NCI-H1105 (cell line): ENCODE data around the gene DYDC1.
"Not testable (repeated sequence)": the region's sequence is repeated elsewhere in the genome, so short reads cannot be mapped to it uniquely, and the experiment has no call there.

ENCODE experiments used
- DNase-seq: peaks from one replicate; lab custom pipeline; 2025; lab: John Stamatoyannopoulos, UW

The DYDC1 gene

GRCh38 chr10:80344276-80344675 lies 12.3 kb downstream of the DYDC1 start:
- DNase-seq, result no peak

- no peak for DNase-seq
Measured at GRCh38 chr10:80333983-80334382, 22.6 kb downstream of the DYDC1 start.

- no peak for DNase-seq
Measured at GRCh38 chr10:80324891-80325364, 31.6 kb downstream of the DYDC1 start.

GRCh38 chr10:80324086-80324485 lies 32.5 kb downstream of the DYDC1 start:
- DNase-seq, result no peak

- no peak for DNase-seq
Measured at GRCh38 chr10:80323311-80323710, 33.2 kb downstream of the DYDC1 start.

GRCh38 chr10:80322711-80323110 lies 33.8 kb downstream of the DYDC1 start:
- DNase-seq, result no peak

GRCh38 chr10:80322158-80322557 lies 34.4 kb downstream of the DYDC1 start:
- no peak for DNase-seq

- no peak for DNase-seq
Measured at GRCh38 chr10:80321183-80321582, 35.4 kb downstream of the DYDC1 start.

- no peak for DNase-seq
Measured at GRCh38 chr10:80320377-80320776, 36.2 kb downstream of the DYDC1 start.

- no peak for DNase-seq
Measured at GRCh38 chr10:80319725-80320290, 36.7 kb downstream of the DYDC1 start.

- no peak for DNase-seq
Measured at GRCh38 chr10:80319318-80319717, 37.2 kb downstream of the DYDC1 start.

GRCh38 chr10:80318742-80319141 lies 37.8 kb downstream of the DYDC1 start:
- no peak for DNase-seq

GRCh38 chr10:80315391-80315790 lies 41.2 kb downstream of the DYDC1 start:
- DNase-seq, result no peak

- DNase-seq, result no peak
Measured at GRCh38 chr10:80313523-80313922, 43.0 kb downstream of the DYDC1 start.

GRCh38 chr10:80305989-80306388 lies 50.6 kb downstream of the DYDC1 start:
- DNase-seq, result not testable (repeated sequence)

GRCh38 chr10:80296942-80297341 lies 59.6 kb downstream of the DYDC1 start:
- DNase-seq, result no peak

GRCh38 chr10:80292607-80293239 lies 63.8 kb downstream of the DYDC1 start:
- no peak for DNase-seq

GRCh38 chr10:80290474-80291220 lies 65.9 kb downstream of the DYDC1 start:
- DNase-seq, result no peak

- DNase-seq, result no peak
Measured at GRCh38 chr10:80289451-80290287, 66.9 kb downstream of the DYDC1 start, which contains the start of gene MAT1A. TSS of gene MAT1A (minus strand) at chr10:80289658. CDS start at chr10:80289423, 235 bp downstream.

GRCh38 chr10:80288849-80289248 lies 67.7 kb downstream of the DYDC1 start:
- no peak for DNase-seq
